Measurements from ENCODE around the gene TBC1D5. TPM values are rescaled to one million over a fixed set of nuclear protein-coding genes. Genes with fewer than 3 reads are reported as not detected.

Gene TBC1D5
- total RNA-seq, 4 donors from 2014 or later, result 21.3 to 86.4 (median 48.1) TPM

GRCh38 chr3:17140670-17141505 is 601.5 kb downstream of the TBC1D5 start:
- 78 to 87% methylated on average over 4 to 13 of the region's 13 CpGs for WGBS, 2 donors (ENCODE audit: low coverage in 1 of 2)
- H3K36me3 ChIP-seq, result no peaks in the 10 kb centered on the region
- in situ Hi-C loops (cut with MboI; ENCODE audit: low pct_ligation_motif_present in 1 of 4, low pct_unique_long_range_greater_than_20kb in 1 of 4, low sequenced_read_pairs in 3 of 4), result no loop called here
- no peaks in the 10 kb centered on the region for H3K4me1 ChIP-seq
- intact Hi-C loops (cut with DNase I; ENCODE audit: low total_unique reads), result no loop called here
- H3K27me3 ChIP-seq, result no peaks in the 10 kb centered on the region
- no peak overlapping the region for H3K4me3 ChIP-seq
- H3K9me3 ChIP-seq, result no peaks in the 10 kb centered on the region
- no peak for TF ChIP-seq POLR2A (IDR thresholded peaks at IDR 0.05)
- TF ChIP-seq EP300 (IDR thresholded peaks at IDR 0.05; ENCODE audit: low read depth), result no peak
- DNase-seq, result no peak
- H3K27ac ChIP-seq, result no peak overlapping the region

- TF ChIP-seq EP300 (IDR thresholded peaks at IDR 0.05; ENCODE audit: low read depth) (no peak), CTCF (IDR thresholded peaks at IDR 0.05) (no peak), POLR2A (IDR thresholded peaks at IDR 0.05) (no peak), POLR2AphosphoS5 (IDR thresholded peaks at IDR 0.05) (no peak)
- WGBS, 2 donors (ENCODE audit: low coverage in 1 of 2), result 70 to 84% methylated on average over 2 to 7 of the region's 7 CpGs
- Histone ChIP-seq H3K27ac (no peak overlapping the region), H3K27me3 (no peaks in the 10 kb centered on the region), H3K9me3 (no peaks in the 10 kb centered on the region), H3K4me3 (no peak overlapping the region), H3K4me1 (no peaks in the 10 kb centered on the region), H3K36me3 (no peaks in the 10 kb centered on the region)
- DNase-seq, result no peak
- in situ Hi-C loops (cut with MboI; ENCODE audit: low pct_ligation_motif_present in 1 of 4, low pct_unique_long_range_greater_than_20kb in 1 of 4, low sequenced_read_pairs in 3 of 4) (no loop called here), intact Hi-C loops (cut with DNase I; ENCODE audit: low total_unique reads) (no loop called here)
Measured at GRCh38 chr3:17138246-17139039, 604.0 kb downstream of the TBC1D5 start.

- no peak for TF ChIP-seq POLR2A (IDR thresholded peaks at IDR 0.05)
- no peak for TF ChIP-seq EP300 (IDR thresholded peaks at IDR 0.05; ENCODE audit: low read depth)
- no peak for TF ChIP-seq CTCF (IDR thresholded peaks at IDR 0.05)
- no peak for TF ChIP-seq POLR2AphosphoS5 (IDR thresholded peaks at IDR 0.05)
- no peak for DNase-seq
- Histone ChIP-seq H3K4me3 (no peak overlapping the region), H3K27ac (no peak overlapping the region), H3K36me3 (no peaks in the 10 kb centered on the region), H3K27me3 (no peaks in the 10 kb centered on the region), H3K9me3 (no peaks in the 10 kb centered on the region), H3K4me1 (no peaks in the 10 kb centered on the region)
- in situ Hi-C loops (cut with MboI; ENCODE audit: low pct_ligation_motif_present in 1 of 4, low pct_unique_long_range_greater_than_20kb in 1 of 4, low sequenced_read_pairs in 3 of 4) (no loop called here), intact Hi-C loops (cut with DNase I; ENCODE audit: low total_unique reads) (no loop called here)
- 83% methylated on average over 5 of the region's 5 CpGs; no CpG with 5 or more reads in 1 of the 2 donors for WGBS, 2 donors (ENCODE audit: low coverage in 1 of 2)
Measured at GRCh38 chr3:17137321-17137826, 605.1 kb downstream of the TBC1D5 start.

- Histone ChIP-seq H3K27ac (no peak overlapping the region), H3K9me3 (no peaks in the 10 kb centered on the region), H3K4me1 (no peaks in the 10 kb centered on the region), H3K36me3 (no peaks in the 10 kb centered on the region), H3K4me3 (no peak overlapping the region), H3K27me3 (no peaks in the 10 kb centered on the region)
- no peak for TF ChIP-seq EP300 (IDR thresholded peaks at IDR 0.05; ENCODE audit: low read depth)
- no peak for TF ChIP-seq CTCF (IDR thresholded peaks at IDR 0.05)
- no peak for TF ChIP-seq POLR2A (IDR thresholded peaks at IDR 0.05)
- no peak for TF ChIP-seq POLR2AphosphoS5 (IDR thresholded peaks at IDR 0.05)
- 81% methylated on average over 11 of the region's 11 CpGs; no CpG with 5 or more reads in 1 of the 2 donors for WGBS, 2 donors (ENCODE audit: low coverage in 1 of 2)
- intact Hi-C loops (cut with DNase I; ENCODE audit: low total_unique reads), result no loop called here
- in situ Hi-C loops (cut with MboI; ENCODE audit: low pct_ligation_motif_present in 1 of 4, low pct_unique_long_range_greater_than_20kb in 1 of 4, low sequenced_read_pairs in 3 of 4), result no loop called here
- no peak for DNase-seq
Measured at GRCh38 chr3:17136136-17136721, 606.2 kb downstream of the TBC1D5 start.
